MM.1S (cell line): ENCODE data around the gene ZNF575.

ENCODE experiments used
- CTCF ChIP-seq: fragments of 300-600 bp; sonication (generic); IDR thresholded peaks from 2 replicates; pipeline ENCODE4 v1.5.1; 2016; ENCODE audit warnings: antibody characterized with exemption, low read length, mixed read lengths
- EZH2 ChIP-seq: fragments of 300-600 bp; sonication (generic); optimal IDR thresholded peaks from 2 replicates; pipeline ENCODE3; 2017; ENCODE audit warnings: low read depth, mild to moderate bottlenecking, antibody characterized with exemption, low read length, mixed read lengths

GRCh38 chr19:43504426-43505185 is 28.4 kb upstream of the ZNF575 start, which contains the start of gene PHLDB3:
- TF ChIP-seq CTCF (no peak), EZH2 (no peak)
